Hepatic stellate cell (primary cell): ENCODE results near the gene ENTPD8.
A peak's percentile ranks its signal among the peaks of the same experiment; 100 is the strongest.

Source experiments
- DNase-seq: peaks from one replicate; pipeline ENCODE4 v3.0.0; 2011; ENCODE audit warnings: low spot score

ENTPD8 gene

DNA sequence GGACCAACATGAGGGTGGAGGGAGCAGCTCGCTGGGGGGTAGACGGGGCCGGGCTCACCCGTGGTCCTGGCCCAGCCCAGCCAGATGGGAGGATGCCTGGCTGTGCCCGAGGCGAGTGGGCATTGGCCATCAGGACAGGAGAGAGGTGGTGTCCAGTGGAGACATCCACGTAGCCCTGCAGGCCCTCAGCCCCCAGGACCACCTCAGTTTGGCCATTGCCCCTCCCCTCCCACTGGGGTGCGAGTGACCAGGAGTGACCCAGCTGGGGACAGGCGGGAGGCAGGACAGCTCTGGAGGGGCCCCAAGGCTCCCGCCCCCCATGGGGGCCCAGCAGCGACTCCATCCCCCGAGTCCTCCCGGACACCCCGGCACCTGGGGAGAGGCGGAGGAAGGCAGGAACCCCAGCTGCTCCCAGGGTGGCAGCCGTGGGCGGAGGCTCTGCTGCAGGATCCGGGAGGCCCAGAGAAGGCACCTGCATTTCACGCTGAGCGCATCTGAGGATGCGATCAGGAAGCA lies 9.7 kb downstream of the ENTPD8 start:
- no peak for DNase-seq

DNA sequence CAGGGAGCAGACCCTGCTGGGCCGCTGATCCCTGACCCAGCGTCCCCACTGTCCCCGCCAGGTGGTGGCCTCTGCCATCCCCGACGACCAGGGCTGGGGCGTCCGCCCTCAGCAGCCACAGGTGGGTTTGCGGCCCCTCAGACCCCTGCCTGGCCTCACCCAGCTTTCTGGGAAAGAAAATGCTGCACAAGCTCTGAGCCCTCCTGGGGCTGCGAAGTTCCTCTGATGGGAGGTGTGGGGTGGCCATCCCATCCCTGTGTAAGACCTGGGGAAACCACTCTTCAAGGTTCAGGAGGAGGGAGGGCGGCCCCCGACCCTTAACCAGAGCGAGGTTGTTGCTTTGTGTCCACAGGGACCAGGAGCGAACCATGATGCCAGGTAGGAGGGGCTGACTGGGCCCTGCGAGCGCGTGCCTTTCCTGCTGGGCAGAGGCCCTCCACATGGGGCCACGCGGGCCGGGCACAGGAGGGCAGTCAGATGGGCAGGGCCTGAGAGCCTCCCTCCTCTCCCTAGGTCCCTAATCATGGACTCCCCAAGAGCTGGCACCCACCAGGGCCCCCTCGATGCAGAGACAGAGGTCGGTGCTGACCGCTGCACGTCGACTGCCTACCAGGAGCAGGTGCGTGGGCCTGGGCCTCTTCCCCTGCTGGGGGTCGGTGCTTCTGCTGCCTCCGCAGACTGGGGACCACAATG lies 10.3 kb downstream of the ENTPD8 start:
- no peak for DNase-seq

DNA sequence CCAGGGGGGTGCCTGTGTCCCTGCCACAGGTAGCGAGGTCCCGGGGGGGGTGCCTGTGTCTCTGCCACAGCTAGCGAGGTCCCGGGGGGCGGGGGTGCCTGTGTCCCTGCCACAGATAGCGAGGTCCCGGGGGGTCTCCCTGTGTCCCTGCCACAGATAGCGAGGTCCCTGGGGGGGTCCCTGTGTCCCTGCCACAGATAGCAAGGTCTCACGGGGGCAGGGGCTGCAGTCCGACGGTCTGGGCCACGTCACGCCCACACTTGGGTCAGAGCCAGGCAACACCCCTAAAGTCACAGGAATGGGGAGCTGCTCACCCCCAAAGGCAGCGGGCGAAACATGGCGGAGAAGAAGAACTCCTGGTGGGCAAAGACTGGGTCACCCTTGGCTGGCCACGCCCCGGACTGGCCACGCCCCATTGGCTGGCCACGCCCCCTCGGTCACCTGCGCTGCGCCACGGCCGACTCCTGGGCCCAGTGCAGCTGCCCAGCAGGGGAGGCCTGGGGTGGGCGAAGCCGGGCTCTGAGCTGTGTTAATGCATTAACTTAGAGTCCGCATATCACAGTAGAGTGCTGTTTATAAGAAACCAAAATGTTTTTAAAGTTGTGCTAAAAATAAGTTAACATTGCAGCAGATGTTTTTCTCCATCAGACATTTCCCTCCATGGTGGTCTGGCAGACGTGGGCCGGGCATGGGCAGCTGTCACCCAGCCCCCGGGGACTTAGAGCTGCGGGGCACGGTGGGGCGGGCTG lies 11.0 kb downstream of the ENTPD8 start:
- DNase-seq: no peak

GRCh38 chr9:137429546-137429890 lies 11.6 kb downstream of the ENTPD8 start:
- no peak for DNase-seq

- no peak for DNase-seq
Observed at GRCh38 chr9:137428841-137429545, 12.2 kb downstream of the ENTPD8 start.

GRCh38 chr9:137428311-137428630 lies 12.9 kb downstream of the ENTPD8 start:
- no peak for DNase-seq

- no peak for DNase-seq
Observed at GRCh38 chr9:137427454-137428310, 13.5 kb downstream of the ENTPD8 start.

DNA sequence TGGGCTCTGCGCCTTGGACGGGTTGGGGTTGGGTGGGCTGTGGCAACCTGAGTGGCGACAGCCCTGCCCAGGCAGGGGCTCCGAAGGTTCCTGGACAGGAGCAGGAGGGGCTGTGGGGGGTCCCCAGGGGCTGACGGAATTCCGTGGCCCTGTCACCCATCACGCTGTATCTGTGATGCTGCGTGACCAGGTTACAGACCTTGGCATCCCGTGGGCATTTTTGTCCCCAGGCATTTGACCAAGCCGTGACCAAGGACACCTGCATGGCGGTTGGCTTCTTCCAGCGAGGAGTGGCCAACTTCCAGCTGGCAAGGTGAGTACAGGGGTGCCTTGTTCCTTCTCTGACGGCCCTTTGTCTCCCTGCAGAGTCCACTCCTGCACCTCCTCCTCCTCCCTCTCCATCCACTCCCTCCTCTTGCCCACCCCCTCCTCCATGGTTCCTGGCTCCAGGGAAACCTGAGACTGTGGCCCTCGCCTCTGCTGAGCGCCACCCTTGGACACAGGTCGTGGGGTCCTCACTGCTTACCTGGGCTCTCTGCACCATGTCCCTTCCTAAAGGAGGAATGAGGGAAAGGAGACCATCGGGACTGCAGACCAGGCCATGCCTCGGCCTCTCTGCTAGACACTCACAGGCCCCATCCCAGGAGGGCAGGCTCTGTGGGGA lies 15.0 kb downstream of the ENTPD8 start:
- DNase-seq: no peak

DNA sequence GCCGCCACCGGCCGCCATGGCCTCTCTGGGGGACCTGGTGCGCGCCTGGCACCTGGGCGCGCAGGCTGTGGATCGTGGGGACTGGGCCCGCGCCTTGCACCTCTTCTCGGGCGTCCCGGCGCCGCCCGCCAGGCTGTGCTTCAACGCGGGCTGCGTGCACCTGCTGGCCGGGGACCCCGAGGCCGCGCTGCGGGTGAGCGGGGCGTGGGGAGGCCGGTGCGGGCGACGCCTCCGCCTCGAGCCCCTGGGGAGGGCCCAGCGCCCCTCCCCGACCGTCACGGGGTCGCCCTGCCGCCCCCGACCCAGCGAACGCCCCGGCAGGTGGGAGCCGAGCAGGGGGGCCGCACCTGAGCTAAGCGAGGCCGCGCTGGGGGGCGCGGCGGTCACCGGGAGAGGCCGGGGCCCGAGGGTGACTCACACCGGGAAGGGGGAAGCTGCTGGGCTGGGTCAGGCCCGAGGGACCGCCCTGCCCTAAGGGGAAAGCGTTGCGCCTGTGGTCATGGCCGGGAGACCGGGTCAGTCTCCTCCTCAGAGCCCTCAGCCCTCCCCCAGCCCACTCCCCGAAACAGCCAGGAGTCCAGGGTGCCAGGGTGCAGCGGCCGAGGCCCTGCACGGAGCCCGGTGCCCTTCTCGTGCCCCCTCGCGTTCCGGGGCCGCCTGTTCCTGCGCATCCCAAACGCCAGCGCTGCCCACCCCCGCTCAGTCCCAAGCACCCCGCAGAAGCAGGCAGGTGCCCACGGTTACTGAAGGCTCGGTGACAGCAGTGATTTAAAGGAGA lies 17.5 kb downstream of the ENTPD8 start:
- no peak for DNase-seq

GRCh38 chr9:137422604-137423513 lies 18.3 kb downstream of the ENTPD8 start, which contains the start of the genes EXD3 and NOXA1:
Gene EXD3, minus strand, starts transcription at chr9:137423162. Its CDS starts 27,805 bp downstream, at chr9:137395357.
Gene NOXA1, plus strand, starts transcription at chr9:137423393. Its CDS starts 137 bp downstream, at chr9:137423530.
- DNase-seq: peak; percentile 91

GRCh38 chr9:137421838-137422603 lies 19.1 kb downstream of the ENTPD8 start:
- DNase-seq: no peak

- no peak for DNase-seq
Observed at GRCh38 chr9:137417161-137418021, 23.8 kb downstream of the ENTPD8 start.

DNA sequence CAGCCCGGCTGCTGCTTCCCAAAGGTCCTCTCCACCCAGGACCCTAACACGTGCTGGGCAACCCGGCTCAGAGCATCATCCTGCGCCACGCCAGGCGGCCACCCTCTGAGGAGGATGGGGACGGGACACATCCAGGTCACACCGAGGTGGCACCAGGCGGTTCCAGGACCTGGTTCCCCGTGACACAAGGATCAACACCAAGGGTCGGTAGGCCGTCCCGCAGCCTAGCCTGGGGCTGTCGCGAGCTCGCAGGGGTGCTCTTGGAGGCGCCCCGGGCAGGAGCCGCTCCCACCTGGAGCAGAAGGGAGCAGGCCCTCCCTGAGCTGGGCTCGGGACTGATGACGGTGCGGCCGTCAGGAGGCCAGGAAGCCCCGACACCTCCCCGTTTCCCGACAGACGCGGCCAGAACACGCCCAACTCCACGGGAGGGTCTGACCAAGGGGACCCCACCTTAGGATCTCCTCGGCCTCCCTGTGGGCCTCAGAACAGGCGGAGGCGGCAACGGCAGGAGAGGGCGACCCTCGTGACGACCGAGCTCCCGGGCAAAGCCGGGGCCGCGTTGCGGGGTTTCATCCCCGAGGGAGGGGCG lies 24.5 kb downstream of the ENTPD8 start:
- DNase-seq: no peak

GRCh38 chr9:137416006-137416562 lies 25.1 kb downstream of the ENTPD8 start:
- no peak for DNase-seq

- no peak for DNase-seq
Observed at GRCh38 chr9:137415451-137415850, 25.7 kb downstream of the ENTPD8 start.

GRCh38 chr9:137412431-137412830 lies 28.7 kb downstream of the ENTPD8 start:
- DNase-seq: peak; percentile 60
